ENCODE results near the gene LRP2. TPM values are rescaled to one million over a fixed set of nuclear protein-coding genes. Genes with fewer than 3 reads are reported as not detected.

The LRP2 gene
- total RNA-seq, 4 donors from 2014 or later, result not detected

- Histone ChIP-seq H3K4me1 (peaks cover 5 to 46% (median 31%) of the 10 kb centered on the region in 3 donors), H3K27ac (no peak overlapping the region), H3K36me3 (no peaks in the 10 kb centered on the region), H3K9me3 (no peaks in the 10 kb centered on the region), H3K27me3 (peaks cover 60% of the 10 kb centered on the region), H3K4me3 (peak overlapping the region; percentile 17 to 58)
- TF ChIP-seq POLR2AphosphoS5 (IDR thresholded peaks at IDR 0.05) (no peak), POLR2A (IDR thresholded peaks at IDR 0.05) (no peak), CTCF (IDR thresholded peaks at IDR 0.05) (no peak), EP300 (IDR thresholded peaks at IDR 0.05) (no peak)
- peak; percentile 7 for ATAC-seq
- WGBS, 2 donors (ENCODE audit: low coverage in 1 of 2), result 0% methylated on average over 2 of the region's 32 CpGs; no CpG with 5 or more reads in 1 of the 2 donors
These were observed 622 bp downstream of the LRP2 start for GRCh38 chr2:169361706-169362117.

GRCh38 chr2:169360984-169361705 lies 1.2 kb downstream of the LRP2 start:
- Histone ChIP-seq H3K36me3 (no peaks in the 10 kb centered on the region), H3K4me3 (peak overlapping the region in 1 of 2 donors; percentile 58)

GRCh38 chr2:169358016-169358415 lies 4.3 kb downstream of the LRP2 start:
- no peaks in the 10 kb centered on the region for H3K9me3 ChIP-seq
- ATAC-seq, result no peak
- WGBS, 2 donors (ENCODE audit: low coverage in 1 of 2), result 83 to 100% methylated on average over 1 to 2 of the region's 2 CpGs

More at GRCh38 chr2:169360984-169361705, 1.2 kb downstream of the LRP2 start:
- Histone ChIP-seq H3K27ac (no peak overlapping the region), H3K9me3 (no peaks in the 10 kb centered on the region), H3K27me3 (peaks cover 60% of the 10 kb centered on the region), H3K4me1 (peaks cover 5 to 46% (median 31%) of the 10 kb centered on the region in 3 donors)
- TF ChIP-seq POLR2A (IDR thresholded peaks at IDR 0.05) (no peak), POLR2AphosphoS5 (IDR thresholded peaks at IDR 0.05) (no peak), EP300 (IDR thresholded peaks at IDR 0.05) (no peak), CTCF (IDR thresholded peaks at IDR 0.05) (no peak)
- ATAC-seq, result no peak
- WGBS, 2 donors (ENCODE audit: low coverage in 1 of 2), result 2 to 3% methylated on average over 14 to 19 of the region's 20 CpGs

GRCh38 chr2:169354244-169354643 lies 8.1 kb downstream of the LRP2 start:
- no peak overlapping the region for H3K4me3 ChIP-seq
- H3K4me1 ChIP-seq, result no peaks in the 10 kb centered on the region
- ATAC-seq, result no peak
- TF ChIP-seq EP300 (IDR thresholded peaks at IDR 0.05), result no peak
- no peak for TF ChIP-seq POLR2AphosphoS5 (IDR thresholded peaks at IDR 0.05)
- no peak for TF ChIP-seq CTCF (IDR thresholded peaks at IDR 0.05)
- TF ChIP-seq POLR2A (IDR thresholded peaks at IDR 0.05), result no peak
- 78 to 90% methylated on average over 2 of the region's 2 CpGs for WGBS, 2 donors (ENCODE audit: low coverage in 1 of 2)
- H3K36me3 ChIP-seq, result no peaks in the 10 kb centered on the region
- H3K9me3 ChIP-seq, result no peaks in the 10 kb centered on the region
- peaks cover 17% of the 10 kb centered on the region for H3K27me3 ChIP-seq
- no peak overlapping the region for H3K27ac ChIP-seq

More at GRCh38 chr2:169358016-169358415, 4.3 kb downstream of the LRP2 start:
- Histone ChIP-seq H3K27ac (no peak overlapping the region), H3K4me3 (no peak overlapping the region), H3K4me1 (peaks cover 0 to 24% (median 15%) of the 10 kb centered on the region in 3 donors), H3K36me3 (no peaks in the 10 kb centered on the region), H3K27me3 (peaks cover 46% of the 10 kb centered on the region)
- TF ChIP-seq POLR2A (IDR thresholded peaks at IDR 0.05) (no peak), EP300 (IDR thresholded peaks at IDR 0.05) (no peak), POLR2AphosphoS5 (IDR thresholded peaks at IDR 0.05) (no peak)

GRCh38 chr2:169351725-169352124 lies 10.6 kb downstream of the LRP2 start:
- H3K27me3 ChIP-seq, result no peaks in the 10 kb centered on the region
- no peaks in the 10 kb centered on the region for H3K4me1 ChIP-seq
- no peak for ATAC-seq
- no peaks in the 10 kb centered on the region for H3K36me3 ChIP-seq
- WGBS, 2 donors (ENCODE audit: low coverage in 1 of 2), result 94 to 98% methylated on average over 4 of the region's 4 CpGs
- H3K27ac ChIP-seq, result no peak overlapping the region
- no peaks in the 10 kb centered on the region for H3K9me3 ChIP-seq
- no peak overlapping the region for H3K4me3 ChIP-seq
- TF ChIP-seq POLR2AphosphoS5 (IDR thresholded peaks at IDR 0.05) (no peak), POLR2A (IDR thresholded peaks at IDR 0.05) (no peak), CTCF (IDR thresholded peaks at IDR 0.05) (no peak), EP300 (IDR thresholded peaks at IDR 0.05) (no peak)

Data from gastroesophageal sphincter (tissue), 4 donors.